Prostate gland (tissue), 2 donors: ENCODE data around the gene SYT11. TPM values are rescaled to one million over a fixed set of nuclear protein-coding genes. Genes with fewer than 3 reads are reported as not detected.

Source experiments
- DNase-seq: peaks from one replicate; pipeline ENCODE4 v3.0.0-alpha.2; 2019; ENCODE audit warnings: low spot score
- H3K27ac ChIP-seq, 2 donors: fragments of 200-600 bp; sonication (generic); 2 replicates each; pipeline ENCODE4 v1.5.1; 2017 to 2019
- H3K27me3 ChIP-seq: fragments of 200-600 bp; sonication (generic); replicated peaks from 2 replicates; pipeline ENCODE4 v1.5.1; 2019; ENCODE audit not compliant: insufficient read depth
- H3K36me3 ChIP-seq, 2 donors: fragments of 200-600 bp; sonication (generic); 1 replicate in 1 of 2; 2 replicates in 1 of 2; pipeline versions ENCODE4 v1.5.1 to v1.8.1; 2017 to 2019
- H3K4me1 ChIP-seq: fragments of 200-600 bp; sonication (generic); replicated peaks from 2 replicates; pipeline ENCODE4 v1.5.1; 2019
- H3K4me3 ChIP-seq, 2 donors: fragments of 200-600 bp; sonication (generic); 2 replicates each; pipeline ENCODE4 v1.5.1; 2017 to 2019
- H3K9me3 ChIP-seq: fragments of 200-600 bp; sonication (generic); 2 replicates; pipeline ENCODE4 v1.5.1; 2017
- POLR2A ChIP-seq: fragments of 450-650 bp; IDR thresholded peaks from one replicate; pipeline ENCODE4 v1.6.1; 2016; ENCODE audit warnings: antibody characterized with exemption, mild to moderate bottlenecking
- POLR2AphosphoS5 ChIP-seq: sonication (generic); formaldehyde crosslinking; IDR thresholded peaks from one replicate; pipeline ENCODE4 v1.6.1; 2017; ENCODE audit warnings: antibody characterized with exemption
- WGBS: methylation state at CpG from one replicate; pipeline ENCODE4 v1.1.5; 2018; 5-methylcytosine and 5-hydroxymethylcytosine counted together
- intact Hi-C: fragments of 100-400 bp; cut with DNase I; formaldehyde crosslinking; loops from one replicate; pipeline ENCODE4 v1.14.2; 2022
- total RNA-seq, 2 donors: library from RNA; depleted of rRNA; stranded (reverse); fragments of >200 nt; gene quantifications; one replicate each; pipeline ENCODE4 v1.1.0, GENCODE V29; 2016
- TF ChIP-seq, protein P1 (sequence below), 4 experiments: fragments of 200-600 bp in 2 of 4; fragments of 450-650 bp in 2 of 4; sonication (generic) in 2 of 4; IDR thresholded peaks; 1 replicate in 3 of 4; 2 replicates in 1 of 4; pipeline ENCODE4 v1.5.1; 2016 to 2019; ENCODE audit warnings: antibody characterized with exemption in 4 of 4, mild to moderate bottlenecking in 2 of 4, moderate library complexity in 2 of 4

Gene SYT11
- total RNA-seq, 2 donors from 2014 or later: 3.6 to 28.0 TPM

DNA sequence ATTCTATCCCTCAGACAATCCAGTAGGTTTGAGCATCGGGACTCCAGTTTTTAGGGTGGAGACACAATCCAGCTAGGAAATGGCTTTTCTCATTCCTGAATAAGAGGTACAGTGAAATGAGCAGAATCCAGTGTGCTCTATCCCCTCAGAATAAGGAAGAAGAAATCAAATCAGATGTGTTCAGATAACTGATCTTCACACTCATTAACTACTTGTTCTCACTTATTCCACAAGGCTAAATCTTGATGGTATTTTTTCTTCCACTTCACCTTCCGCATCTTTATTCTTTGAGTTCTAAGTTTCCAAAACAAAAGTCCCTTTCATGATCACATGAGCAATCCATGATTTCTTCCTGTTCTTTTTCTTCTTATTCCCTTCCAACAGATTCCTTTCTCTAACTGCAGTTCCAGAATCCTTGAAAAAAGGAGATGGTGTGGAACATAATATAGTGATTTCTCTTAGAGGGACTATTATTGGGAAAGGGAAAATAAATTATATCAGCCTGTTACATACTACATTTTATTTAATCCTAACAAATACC, 1.7 kb downstream of the SYT11 start:
- Histone ChIP-seq H3K9me3 (no peaks in the 10 kb centered on the region), H3K4me1 (no peaks in the 10 kb centered on the region), H3K27ac (peak overlapping the region; percentile 23 to 85), H3K27me3 (no peaks in the 10 kb centered on the region), H3K4me3 (no peak overlapping the region), H3K36me3 (no peaks in the 10 kb centered on the region)
- DNase-seq: no peak
- 71% methylated on average over 2 of the region's 2 CpGs for WGBS
- TF ChIP-seq POLR2A (no peak), POLR2AphosphoS5 (no peak)
- TF ChIP-seq, protein P1, sequence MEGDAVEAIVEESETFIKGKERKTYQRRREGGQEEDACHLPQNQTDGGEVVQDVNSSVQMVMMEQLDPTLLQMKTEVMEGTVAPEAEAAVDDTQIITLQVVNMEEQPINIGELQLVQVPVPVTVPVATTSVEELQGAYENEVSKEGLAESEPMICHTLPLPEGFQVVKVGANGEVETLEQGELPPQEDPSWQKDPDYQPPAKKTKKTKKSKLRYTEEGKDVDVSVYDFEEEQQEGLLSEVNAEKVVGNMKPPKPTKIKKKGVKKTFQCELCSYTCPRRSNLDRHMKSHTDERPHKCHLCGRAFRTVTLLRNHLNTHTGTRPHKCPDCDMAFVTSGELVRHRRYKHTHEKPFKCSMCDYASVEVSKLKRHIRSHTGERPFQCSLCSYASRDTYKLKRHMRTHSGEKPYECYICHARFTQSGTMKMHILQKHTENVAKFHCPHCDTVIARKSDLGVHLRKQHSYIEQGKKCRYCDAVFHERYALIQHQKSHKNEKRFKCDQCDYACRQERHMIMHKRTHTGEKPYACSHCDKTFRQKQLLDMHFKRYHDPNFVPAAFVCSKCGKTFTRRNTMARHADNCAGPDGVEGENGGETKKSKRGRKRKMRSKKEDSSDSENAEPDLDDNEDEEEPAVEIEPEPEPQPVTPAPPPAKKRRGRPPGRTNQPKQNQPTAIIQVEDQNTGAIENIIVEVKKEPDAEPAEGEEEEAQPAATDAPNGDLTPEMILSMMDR (IDR thresholded peaks at IDR 0.05): no peak
- intact Hi-C loops: no loop called here

DNA sequence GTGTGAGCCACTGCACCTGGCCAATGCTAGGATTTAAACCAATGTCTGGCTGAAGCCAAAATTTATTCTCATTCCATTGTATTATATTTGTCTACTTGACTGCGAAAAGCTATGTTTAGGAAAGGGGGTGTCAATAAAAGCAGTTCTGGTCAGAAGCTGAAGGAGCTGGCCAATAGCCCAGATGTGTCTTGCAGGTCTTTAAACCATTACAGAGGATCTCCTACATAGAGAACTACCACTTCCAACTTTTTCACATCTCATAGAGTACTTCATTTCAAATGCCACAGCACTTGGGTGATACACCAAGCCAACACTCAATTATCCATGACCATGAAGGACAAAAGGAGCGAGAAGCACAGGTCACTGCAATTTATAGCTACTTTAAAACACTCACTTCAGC, 2.5 kb downstream of the SYT11 start:
- intact Hi-C loops: no loop called here

DNA sequence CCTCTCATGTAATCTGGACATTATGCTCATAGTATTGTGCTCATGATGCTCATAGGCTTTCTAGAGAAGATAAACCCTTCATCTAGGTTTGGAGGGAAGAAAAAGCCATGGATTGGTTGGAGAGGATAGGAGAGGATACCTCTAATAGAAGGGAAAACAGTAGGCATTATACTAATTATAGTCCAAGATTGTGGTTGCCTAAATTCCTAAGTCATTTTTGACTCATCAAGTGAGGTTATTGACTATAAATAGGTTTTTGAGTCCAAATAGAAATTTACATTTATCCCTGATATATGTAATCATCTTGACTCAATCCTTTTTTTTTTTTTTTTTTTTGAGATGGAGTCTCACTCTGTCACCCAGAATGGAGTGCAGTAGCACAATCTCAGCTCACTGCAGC, 5.0 kb downstream of the SYT11 start:
- Histone ChIP-seq H3K27ac (no peak overlapping the region), H3K36me3 (no peaks in the 10 kb centered on the region), H3K9me3 (no peaks in the 10 kb centered on the region), H3K27me3 (no peaks in the 10 kb centered on the region), H3K4me1 (no peaks in the 10 kb centered on the region), H3K4me3 (no peak overlapping the region)
- intact Hi-C loops: no loop called here
- TF ChIP-seq, protein P1 (IDR thresholded peaks at IDR 0.05): no peak
- TF ChIP-seq POLR2A: no peak
- TF ChIP-seq POLR2AphosphoS5: no peak
- DNase-seq: no peak

More for the DNA sequence above, 2.5 kb downstream of the SYT11 start:
- no peak for DNase-seq
- Histone ChIP-seq H3K27ac (no peak overlapping the region), H3K4me3 (no peak overlapping the region), H3K36me3 (no peaks in the 10 kb centered on the region), H3K9me3 (no peaks in the 10 kb centered on the region), H3K27me3 (no peaks in the 10 kb centered on the region), H3K4me1 (no peaks in the 10 kb centered on the region)
- WGBS: 88% methylated on average over 2 of the region's 2 CpGs
- TF ChIP-seq POLR2AphosphoS5 (no peak), POLR2A (no peak)
- TF ChIP-seq, protein P1 (IDR thresholded peaks at IDR 0.05): no peak

DNA sequence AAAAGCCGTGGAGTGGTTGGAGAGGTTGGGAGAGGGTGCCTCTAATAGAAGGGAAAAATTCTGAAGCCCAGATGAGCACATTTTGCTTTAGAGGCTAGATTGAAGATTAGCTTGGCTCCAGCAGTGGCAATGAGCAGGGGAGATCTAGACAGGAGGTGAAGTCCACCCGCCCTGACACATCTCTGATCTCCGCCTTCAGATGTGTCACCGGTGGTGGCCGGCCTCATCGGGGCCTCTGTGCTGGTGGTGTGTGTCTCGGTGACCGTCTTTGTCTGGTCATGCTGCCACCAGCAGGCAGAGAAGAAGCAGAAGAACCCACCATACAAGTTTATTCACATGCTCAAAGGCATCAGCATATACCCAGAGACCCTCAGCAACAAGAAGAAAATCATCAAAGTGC, 8.4 kb downstream of the SYT11 start:
- no peaks in the 10 kb centered on the region for H3K36me3 ChIP-seq
- no peaks in the 10 kb centered on the region for H3K27me3 ChIP-seq
- WGBS: 93% methylated on average over 8 of the region's 8 CpGs
- H3K27ac ChIP-seq: no peak overlapping the region
- TF ChIP-seq POLR2A (no peak), POLR2AphosphoS5 (no peak)
- TF ChIP-seq, protein P1 (IDR thresholded peaks at IDR 0.05): no peak
- H3K4me1 ChIP-seq: no peaks in the 10 kb centered on the region
- no peak overlapping the region for H3K4me3 ChIP-seq
- H3K9me3 ChIP-seq: no peaks in the 10 kb centered on the region
- no peak for DNase-seq
- intact Hi-C loops: no loop called here

DNA sequence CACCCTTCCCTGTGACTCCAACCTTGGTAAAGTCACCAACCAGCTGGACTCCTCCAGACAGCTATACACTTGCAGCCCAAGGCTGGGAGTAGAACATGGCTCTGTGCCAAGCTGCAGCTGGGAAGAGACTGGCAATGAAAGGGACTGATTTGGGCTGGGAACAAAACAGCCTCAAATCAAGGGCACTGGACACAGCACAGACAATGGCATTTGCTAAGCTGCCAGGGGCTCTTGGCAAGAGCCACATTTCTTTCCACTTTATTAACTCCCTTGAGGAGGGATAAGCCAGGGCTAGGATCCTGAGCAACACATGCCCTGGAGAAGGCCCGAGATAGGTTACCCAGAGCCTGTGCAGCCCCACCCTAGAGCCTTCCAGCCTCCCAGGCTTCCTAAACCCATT, 12.0 kb downstream of the SYT11 start:
- Histone ChIP-seq H3K27me3 (no peaks in the 10 kb centered on the region), H3K4me1 (no peaks in the 10 kb centered on the region), H3K4me3 (no peak overlapping the region), H3K36me3 (no peaks in the 10 kb centered on the region), H3K27ac (no peak overlapping the region), H3K9me3 (no peaks in the 10 kb centered on the region)
- DNase-seq: no peak
- no peak for TF ChIP-seq POLR2AphosphoS5
- TF ChIP-seq, protein P1 (IDR thresholded peaks at IDR 0.05): no peak
- no peak for TF ChIP-seq POLR2A
- intact Hi-C loops: no loop called here
- WGBS: 45% methylated on average over 1 of the region's 1 CpG
